HG03571 (cell line): ENCODE data around the gene STX18.
"Not testable (repeated sequence)": the region's sequence is repeated elsewhere in the genome, so short reads cannot be mapped to it uniquely, and the experiment has no call there.

Experiments
- ATAC-seq: cut with Tn5 transposase; IDR thresholded peaks from one replicate; pipeline ENCODE4 v1.9.1; 2021; ENCODE audit not compliant: unreplicated experiment

The STX18 gene

GRCh38 chr4:4510641-4511040 is 31.2 kb downstream of the STX18 start:
- not testable (repeated sequence) for ATAC-seq

GRCh38 chr4:4509521-4509920 is 32.3 kb downstream of the STX18 start:
- no peak for ATAC-seq

- ATAC-seq, result no peak
Measured at GRCh38 chr4:4507923-4508322, 33.9 kb downstream of the STX18 start.

- ATAC-seq, result no peak
Measured at GRCh38 chr4:4507403-4507802, 34.4 kb downstream of the STX18 start.

GRCh38 chr4:4506961-4507360 is 34.9 kb downstream of the STX18 start:
- no peak for ATAC-seq

GRCh38 chr4:4505211-4505610 is 36.6 kb downstream of the STX18 start:
- ATAC-seq, result not testable (repeated sequence)

GRCh38 chr4:4504783-4505182 is 37.1 kb downstream of the STX18 start:
- ATAC-seq, result no peak

GRCh38 chr4:4502694-4503311 is 39.0 kb downstream of the STX18 start:
- ATAC-seq, result no peak

GRCh38 chr4:4501679-4502078 is 40.2 kb downstream of the STX18 start:
- ATAC-seq, result no peak

- no peak for ATAC-seq
Measured at GRCh38 chr4:4499438-4500123, 42.3 kb downstream of the STX18 start.

GRCh38 chr4:4496592-4497372 is 45.1 kb downstream of the STX18 start:
- no peak for ATAC-seq

GRCh38 chr4:4494882-4495281 is 47.0 kb downstream of the STX18 start:
- ATAC-seq, result no peak

GRCh38 chr4:4492161-4492847 is 49.5 kb downstream of the STX18 start:
- ATAC-seq, result peak; percentile 68

GRCh38 chr4:4491396-4491893 is 50.4 kb downstream of the STX18 start:
- ATAC-seq, result no peak

GRCh38 chr4:4490816-4491215 is 51.0 kb downstream of the STX18 start:
- no peak for ATAC-seq

GRCh38 chr4:4490041-4490440 is 51.8 kb downstream of the STX18 start:
- ATAC-seq, result no peak

GRCh38 chr4:4488405-4489404 is 53.1 kb downstream of the STX18 start:
- ATAC-seq, result peak; percentile 62

- no peak for ATAC-seq
Measured at GRCh38 chr4:4486969-4487368, 54.9 kb downstream of the STX18 start.

- ATAC-seq, result no peak
Measured at GRCh38 chr4:4485806-4486205, 56.0 kb downstream of the STX18 start.

GRCh38 chr4:4481399-4481994 is 60.4 kb downstream of the STX18 start:
- ATAC-seq, result no peak
